PFSK-1 (cell line): ENCODE data around the gene KANK4.

Source experiments
- FOXP2 ChIP-seq: optimal IDR thresholded peaks from 2 replicates; pipeline ENCODE3; 2011; ENCODE audit warnings: borderline replicate concordance, control low read depth, inconsistent platforms; ENCODE audit not compliant: insufficient read depth; ENCODE audit errors: extremely low read length, extremely low read depth
- POLR2AphosphoS5 ChIP-seq: IDR thresholded peaks from 2 replicates; pipeline ENCODE4 v1.6.1; 2012; ENCODE audit warnings: low read depth, mild to moderate bottlenecking, control low read depth, low read length, moderate library complexity
- REST ChIP-seq, 2 experiments: IDR thresholded peaks; 2 replicates each; pipeline versions ENCODE4 v1.6.1 to v1.8.0; 2011 to 2012; ENCODE audit warnings: low read depth in 2 of 2, low read length in 2 of 2, control low read depth in 1 of 2, inconsistent platforms in 1 of 2, mild to moderate bottlenecking in 1 of 2, moderate library complexity in 1 of 2; ENCODE audit not compliant: insufficient read depth in 1 of 2
- TAF1 ChIP-seq: IDR thresholded peaks from 2 replicates; pipeline ENCODE4 v1.6.1; 2012; ENCODE audit warnings: low read length, control low read depth, borderline replicate concordance; ENCODE audit not compliant: insufficient read depth

GRCh38 chr1:62194651-62195544, 124.3 kb downstream of the KANK4 start, which contains the start of gene L1TD1:
- no peak for TF ChIP-seq POLR2AphosphoS5
- TF ChIP-seq REST (IDR thresholded peaks at IDR 0.05; ENCODE audit: insufficient read depth in 1 of 2, low read depth in 2 of 2, low read length in 2 of 2), result no peak
- no peak for TF ChIP-seq FOXP2
- TF ChIP-seq TAF1, result no peak
